HUES48 (cell line): ENCODE data around the gene HES7.

Source experiments
- H3K27ac ChIP-seq: one replicate; pipeline ENCODE4 v1.7.0; 2013; ENCODE audit warnings: low read depth, low read length, inconsistent platforms
- H3K27me3 ChIP-seq: 2 replicates; pipeline ENCODE4 v1.6.1; 2013; ENCODE audit warnings: mild to moderate bottlenecking, low read length; ENCODE audit not compliant: control insufficient read depth, insufficient read depth
- H3K36me3 ChIP-seq: 2 replicates; pipeline ENCODE4 v1.6.1; 2013; ENCODE audit warnings: low read length; ENCODE audit not compliant: control insufficient read depth, insufficient read depth
- H3K4me1 ChIP-seq: 2 replicates; pipeline ENCODE4 v1.6.1; 2013; ENCODE audit warnings: mild to moderate bottlenecking, low read length; ENCODE audit not compliant: control insufficient read depth, insufficient read depth
- H3K4me3 ChIP-seq: 2 replicates; pipeline ENCODE4 v1.5.1; 2013; ENCODE audit warnings: mild to moderate bottlenecking, low read depth, low read length
- H3K9ac ChIP-seq: 2 replicates; pipeline ENCODE4 v1.6.1; 2013; ENCODE audit warnings: mild to moderate bottlenecking, low read depth, low read length, moderate library complexity
- H3K9me3 ChIP-seq: 2 replicates; pipeline ENCODE4 v1.6.1; 2013; ENCODE audit warnings: low read length; ENCODE audit not compliant: control insufficient read depth, insufficient read depth

Gene HES7

GRCh38 chr17:8126491-8127066, 2.7 kb upstream of the HES7 start:
- Histone ChIP-seq H3K27ac (no peak overlapping the region), H3K4me1 (peaks cover 23% of the 10 kb centered on the region), H3K27me3 (peaks cover 60% of the 10 kb centered on the region), H3K9ac (no peak overlapping the region), H3K4me3 (peak overlapping the region; percentile 88), H3K36me3 (no peaks in the 10 kb centered on the region), H3K9me3 (no peaks in the 10 kb centered on the region)

- H3K27me3 ChIP-seq, result peaks cover 60% of the 10 kb centered on the region
- no peak overlapping the region for H3K9ac ChIP-seq
- no peak overlapping the region for H3K27ac ChIP-seq
- H3K4me1 ChIP-seq, result peaks cover 23% of the 10 kb centered on the region
- no peaks in the 10 kb centered on the region for H3K9me3 ChIP-seq
- H3K4me3 ChIP-seq, result peak overlapping the region; percentile 88
- no peaks in the 10 kb centered on the region for H3K36me3 ChIP-seq
Observed at GRCh38 chr17:8125947-8126490, 2.1 kb upstream of the HES7 start.

GRCh38 chr17:8125154-8125946, 1.4 kb upstream of the HES7 start:
- Histone ChIP-seq H3K4me3 (peak overlapping the region; percentile 88), H3K4me1 (peaks cover 23% of the 10 kb centered on the region), H3K27ac (no peak overlapping the region), H3K36me3 (no peaks in the 10 kb centered on the region), H3K27me3 (peaks cover 60% of the 10 kb centered on the region), H3K9me3 (no peaks in the 10 kb centered on the region), H3K9ac (no peak overlapping the region)

- peak overlapping the region; percentile 88 for H3K4me3 ChIP-seq
- H3K27ac ChIP-seq, result no peak overlapping the region
- H3K36me3 ChIP-seq, result no peaks in the 10 kb centered on the region
- H3K9me3 ChIP-seq, result no peaks in the 10 kb centered on the region
- H3K27me3 ChIP-seq, result peaks cover 60% of the 10 kb centered on the region
- H3K4me1 ChIP-seq, result peaks cover 25% of the 10 kb centered on the region
- no peak overlapping the region for H3K9ac ChIP-seq
Observed at GRCh38 chr17:8124350-8125153, 646 bp upstream of the HES7 start.

GRCh38 chr17:8122924-8123694, 797 bp downstream of the HES7 start:
- no peak overlapping the region for H3K9ac ChIP-seq
- H3K27me3 ChIP-seq, result peaks cover 57% of the 10 kb centered on the region
- no peak overlapping the region for H3K27ac ChIP-seq

GRCh38 chr17:8122422-8122923, 1.4 kb downstream of the HES7 start:
- peaks cover 57% of the 10 kb centered on the region for H3K27me3 ChIP-seq
- H3K9ac ChIP-seq, result no peak overlapping the region
- no peaks in the 10 kb centered on the region for H3K36me3 ChIP-seq
- no peaks in the 10 kb centered on the region for H3K9me3 ChIP-seq
- H3K4me1 ChIP-seq, result peaks cover 27% of the 10 kb centered on the region
- no peak overlapping the region for H3K27ac ChIP-seq
- peak overlapping the region; percentile 88 for H3K4me3 ChIP-seq

More at GRCh38 chr17:8122924-8123694, 797 bp downstream of the HES7 start:
- H3K4me3 ChIP-seq, result peak overlapping the region; percentile 88
- no peaks in the 10 kb centered on the region for H3K9me3 ChIP-seq
- peaks cover 25% of the 10 kb centered on the region for H3K4me1 ChIP-seq
- no peaks in the 10 kb centered on the region for H3K36me3 ChIP-seq

GRCh38 chr17:8121681-8122421, 2.1 kb downstream of the HES7 start:
- Histone ChIP-seq H3K9ac (no peak overlapping the region), H3K27me3 (peaks cover 57% of the 10 kb centered on the region)

GRCh38 chr17:8121407-8121680, 2.6 kb downstream of the HES7 start:
- H3K4me1 ChIP-seq, result peaks cover 21% of the 10 kb centered on the region
- H3K36me3 ChIP-seq, result no peaks in the 10 kb centered on the region
- no peaks in the 10 kb centered on the region for H3K9me3 ChIP-seq
- H3K27ac ChIP-seq, result no peak overlapping the region
- H3K9ac ChIP-seq, result no peak overlapping the region
- H3K4me3 ChIP-seq, result peak overlapping the region; percentile 88
- peaks cover 59% of the 10 kb centered on the region for H3K27me3 ChIP-seq

More at GRCh38 chr17:8121681-8122421, 2.1 kb downstream of the HES7 start:
- Histone ChIP-seq H3K36me3 (no peaks in the 10 kb centered on the region), H3K27ac (no peak overlapping the region), H3K4me3 (peak overlapping the region; percentile 88), H3K9me3 (no peaks in the 10 kb centered on the region), H3K4me1 (peaks cover 23% of the 10 kb centered on the region)

GRCh38 chr17:8120520-8121406, 3.1 kb downstream of the HES7 start:
- peak overlapping the region; percentile 88 for H3K4me3 ChIP-seq
- H3K9ac ChIP-seq, result peak overlapping the region; percentile 36; the same call in 1 of the 2 replicates
- no peaks in the 10 kb centered on the region for H3K36me3 ChIP-seq
- H3K9me3 ChIP-seq, result no peaks in the 10 kb centered on the region
- H3K4me1 ChIP-seq, result peaks cover 21% of the 10 kb centered on the region
- peak overlapping the region; percentile 7 for H3K27ac ChIP-seq
- peaks cover 62% of the 10 kb centered on the region for H3K27me3 ChIP-seq
